ENCODE measurements around the gene CCDC92. TPM values are rescaled to one million over a fixed set of nuclear protein-coding genes. Genes with fewer than 3 reads are reported as not detected.

The CCDC92 gene
- total and polyA plus RNA-seq, 12 donors: 7.8 to 65.9 (median 23.7) TPM

DNA sequence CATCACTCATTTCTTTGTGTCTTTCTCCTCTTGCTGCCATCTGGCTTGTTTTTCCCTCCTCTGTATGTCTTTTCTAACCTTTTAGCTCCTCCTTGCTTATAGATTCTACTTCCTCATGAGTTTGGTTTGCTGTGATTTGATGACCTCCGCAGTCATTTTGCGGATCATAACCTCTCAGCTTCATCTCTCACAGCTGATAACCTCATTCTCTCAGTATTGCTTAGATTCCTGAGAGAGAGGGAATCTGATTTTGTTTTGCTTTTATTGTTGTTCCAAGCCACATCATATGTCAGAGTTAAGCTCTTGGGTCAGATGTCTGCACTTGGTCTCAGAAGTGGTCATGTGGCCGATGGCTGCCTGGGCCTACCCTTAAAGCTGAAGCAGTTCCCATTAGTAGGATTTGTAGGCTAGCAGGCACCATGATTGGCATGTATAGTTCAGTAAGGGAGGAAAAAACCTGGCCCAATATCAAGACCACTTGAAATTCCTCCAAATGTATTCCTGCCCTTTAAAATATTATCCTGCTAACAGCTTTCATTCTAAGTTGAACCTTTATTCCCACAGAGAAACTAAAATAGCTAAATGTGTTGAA is 13.8 kb upstream of the CCDC92 start:
- intact Hi-C loops (cut with DNase I): loop anchor here (5.0 to 10.0 kb wide), 2 partner anchors 82 to 84 kb away; no protein-coding TSS in a partner anchor
- Histone ChIP-seq H3K36me3 (replicated peaks in 1 of 2) (peaks cover 0 to 18% of the 10 kb centered on the region in 2 donors), H3K4me3 (no peak overlapping the region), H3K4me1 (replicated peaks in 1 of 2) (peaks cover 0 to 32% of the 10 kb centered on the region in 2 donors), H3K27ac (peak overlapping the region in 2 of 5 donors; percentile 7 to 18), H3K27me3 (no peaks in the 10 kb centered on the region), H3K9me3 (replicated peaks in 1 of 3) (no peaks in the 10 kb centered on the region)
- DNase-seq: peak in 1 of 7 donors; percentile 25
- 71 to 77% (median 76%) methylated on average over 3 of the region's 3 CpGs for WGBS, 4 donors
- no peak for TF ChIP-seq POLR2A (IDR thresholded peaks at IDR 0.05)
- TF ChIP-seq, protein P1, sequence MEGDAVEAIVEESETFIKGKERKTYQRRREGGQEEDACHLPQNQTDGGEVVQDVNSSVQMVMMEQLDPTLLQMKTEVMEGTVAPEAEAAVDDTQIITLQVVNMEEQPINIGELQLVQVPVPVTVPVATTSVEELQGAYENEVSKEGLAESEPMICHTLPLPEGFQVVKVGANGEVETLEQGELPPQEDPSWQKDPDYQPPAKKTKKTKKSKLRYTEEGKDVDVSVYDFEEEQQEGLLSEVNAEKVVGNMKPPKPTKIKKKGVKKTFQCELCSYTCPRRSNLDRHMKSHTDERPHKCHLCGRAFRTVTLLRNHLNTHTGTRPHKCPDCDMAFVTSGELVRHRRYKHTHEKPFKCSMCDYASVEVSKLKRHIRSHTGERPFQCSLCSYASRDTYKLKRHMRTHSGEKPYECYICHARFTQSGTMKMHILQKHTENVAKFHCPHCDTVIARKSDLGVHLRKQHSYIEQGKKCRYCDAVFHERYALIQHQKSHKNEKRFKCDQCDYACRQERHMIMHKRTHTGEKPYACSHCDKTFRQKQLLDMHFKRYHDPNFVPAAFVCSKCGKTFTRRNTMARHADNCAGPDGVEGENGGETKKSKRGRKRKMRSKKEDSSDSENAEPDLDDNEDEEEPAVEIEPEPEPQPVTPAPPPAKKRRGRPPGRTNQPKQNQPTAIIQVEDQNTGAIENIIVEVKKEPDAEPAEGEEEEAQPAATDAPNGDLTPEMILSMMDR (IDR thresholded peaks at IDR 0.05): no peak

DNA sequence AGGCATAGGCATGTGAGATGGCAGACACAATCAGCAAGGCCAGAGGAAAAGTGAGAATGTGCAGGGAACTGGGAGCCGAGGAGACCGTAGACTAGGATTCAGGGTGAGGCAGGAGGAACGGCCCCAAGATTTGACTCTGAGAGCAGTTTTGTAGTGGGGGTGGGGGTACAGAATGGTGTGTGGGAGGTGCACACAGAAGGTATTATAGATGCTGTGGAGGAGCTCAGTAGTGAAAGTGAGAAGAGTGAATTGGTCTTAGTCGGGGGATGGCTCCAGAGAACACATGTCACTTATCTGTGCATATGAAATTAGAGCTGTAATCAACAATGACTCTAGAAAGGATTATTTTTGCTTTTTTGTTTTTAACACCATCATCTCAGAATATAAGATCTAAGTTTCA is 12.3 kb upstream of the CCDC92 start:
- H3K27me3 ChIP-seq: no peaks in the 10 kb centered on the region
- no peak overlapping the region for H3K4me3 ChIP-seq
- 87 to 91% (median 90%) methylated on average over 4 of the region's 4 CpGs for WGBS, 4 donors
- TF ChIP-seq, protein P1 (IDR thresholded peaks at IDR 0.05): no peak
- no peak for TF ChIP-seq POLR2A (IDR thresholded peaks at IDR 0.05)
- intact Hi-C loops (cut with DNase I): loop anchor here (5.0 to 10.0 kb wide), 2 partner anchors 80 to 83 kb away; no protein-coding TSS in a partner anchor
- peak overlapping the region in 1 of 5 donors; percentile 15 for H3K27ac ChIP-seq
- DNase-seq: no peak
- peaks cover 0 to 18% of the 10 kb centered on the region in 2 donors for H3K4me1 ChIP-seq (replicated peaks in 1 of 2)
- H3K36me3 ChIP-seq (replicated peaks in 1 of 2): peaks cover 0 to 18% of the 10 kb centered on the region in 2 donors
- H3K9me3 ChIP-seq (replicated peaks in 1 of 3): no peaks in the 10 kb centered on the region

DNA sequence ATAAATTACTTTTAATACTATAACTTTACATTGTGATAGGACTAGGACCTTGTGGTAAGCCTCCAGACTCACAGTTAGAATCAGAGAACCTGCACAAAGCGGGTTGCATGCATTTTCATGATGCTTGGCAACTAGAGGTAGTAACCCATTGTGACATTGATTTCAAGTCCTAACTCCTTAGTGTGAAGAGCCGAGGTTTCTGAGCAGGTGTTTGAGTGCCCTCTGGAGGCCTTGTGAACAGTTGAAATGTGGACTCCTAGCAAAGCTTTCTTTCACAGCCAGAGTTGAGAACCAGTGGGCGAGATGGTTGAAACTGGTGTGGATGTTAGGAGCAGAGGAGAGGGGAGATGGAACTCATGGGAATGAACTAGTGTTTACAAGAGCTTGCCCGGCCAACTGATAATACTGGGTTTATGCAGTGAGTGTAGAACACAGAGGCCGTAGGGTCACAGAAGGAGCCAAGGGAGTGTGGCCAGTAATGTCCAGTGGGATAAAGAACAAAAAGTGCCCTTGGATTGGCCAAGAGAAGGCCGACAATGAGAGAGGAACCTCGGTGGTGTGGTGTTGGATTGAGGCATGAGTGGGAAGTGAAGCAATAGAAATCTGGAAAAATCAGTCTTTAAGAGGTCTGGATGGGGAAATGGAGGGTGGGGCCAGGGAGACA is 11.3 kb upstream of the CCDC92 start:
- WGBS, 4 donors: 50 to 52% (median 52%) methylated on average over 7 of the region's 7 CpGs
- intact Hi-C loops (cut with DNase I): loop anchor here in 1 of 2 donors (10.0 kb wide), 1 partner anchor 79 kb away; no protein-coding TSS in a partner anchor
- Histone ChIP-seq H3K27me3 (no peaks in the 10 kb centered on the region), H3K4me3 (no peak overlapping the region), H3K36me3 (replicated peaks in 1 of 2) (peaks cover 0 to 10% of the 10 kb centered on the region in 2 donors), H3K27ac (peak overlapping the region in 1 of 5 donors; percentile 15), H3K9me3 (replicated peaks in 1 of 3) (no peaks in the 10 kb centered on the region), H3K4me1 (replicated peaks in 1 of 2) (peaks cover 0 to 11% of the 10 kb centered on the region in 2 donors)
- DNase-seq: peak; percentile 28 to 74 (median 49)
- TF ChIP-seq, protein P1 (IDR thresholded peaks at IDR 0.05): peak; percentile 19 to 64 (median 58)
- TF ChIP-seq POLR2A (IDR thresholded peaks at IDR 0.05): no peak

DNA sequence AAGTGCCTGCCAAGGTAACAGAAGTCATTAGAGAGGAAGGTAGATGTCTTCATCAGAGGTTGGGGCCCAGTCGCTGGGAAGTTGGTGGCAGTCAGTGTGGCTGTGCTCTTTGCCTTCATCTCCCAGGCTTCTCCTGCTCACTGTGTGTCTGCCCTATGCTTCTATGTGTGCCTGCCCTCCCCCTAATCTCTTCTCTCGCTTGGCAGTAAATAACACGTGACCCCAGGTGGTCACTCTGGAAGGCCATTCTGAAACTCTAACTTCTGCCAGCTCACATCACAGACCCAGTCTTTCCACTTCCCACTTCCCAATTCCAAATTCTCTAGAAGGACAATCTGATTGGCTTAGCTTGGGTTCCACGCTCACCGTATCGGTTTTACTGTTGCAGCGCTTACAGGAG is 9.6 kb upstream of the CCDC92 start:
- Histone ChIP-seq H3K4me3 (no peak overlapping the region), H3K27ac (no peak overlapping the region), H3K9me3 (replicated peaks in 1 of 3) (no peaks in the 10 kb centered on the region), H3K4me1 (replicated peaks in 1 of 2) (peaks cover 0 to 11% of the 10 kb centered on the region in 2 donors), H3K27me3 (no peaks in the 10 kb centered on the region), H3K36me3 (replicated peaks in 1 of 2) (peaks cover 0 to 5% of the 10 kb centered on the region in 2 donors)
- intact Hi-C loops (cut with DNase I): loop anchor here in 1 of 2 donors (10.0 kb wide), 1 partner anchor 77 kb away; no protein-coding TSS in a partner anchor
- TF ChIP-seq, protein P1 (IDR thresholded peaks at IDR 0.05): no peak
- no peak for TF ChIP-seq POLR2A (IDR thresholded peaks at IDR 0.05)
- 87 to 94% (median 91%) methylated on average over 7 of the region's 7 CpGs for WGBS, 4 donors
- no peak for DNase-seq
